GM18907 (cell line): ENCODE results near the gene HOXA3.

Experiments
- ATAC-seq: cut with Tn5 transposase; IDR thresholded peaks from one replicate; pipeline ENCODE4 v1.9.1; 2021; ENCODE audit warnings: mild to moderate bottlenecking, moderate library complexity; ENCODE audit not compliant: unreplicated experiment

The HOXA3 gene

GRCh38 chr7:27179503-27180430 lies 27.4 kb upstream of the HOXA3 start:
- no peak for ATAC-seq

- ATAC-seq, result no peak
Observed at GRCh38 chr7:27179030-27179429, 26.6 kb upstream of the HOXA3 start.

- no peak for ATAC-seq
Observed at GRCh38 chr7:27178366-27178765, 26.0 kb upstream of the HOXA3 start.

GRCh38 chr7:27177795-27178320 lies 25.5 kb upstream of the HOXA3 start:
- no peak for ATAC-seq

GRCh38 chr7:27176962-27177794 lies 24.8 kb upstream of the HOXA3 start:
- no peak for ATAC-seq

GRCh38 chr7:27176524-27176845 lies 24.1 kb upstream of the HOXA3 start:
- ATAC-seq, result no peak

- no peak for ATAC-seq
Observed at GRCh38 chr7:27175626-27176523, 23.5 kb upstream of the HOXA3 start.

GRCh38 chr7:27174874-27175625 lies 22.7 kb upstream of the HOXA3 start:
- no peak for ATAC-seq

- no peak for ATAC-seq
Observed at GRCh38 chr7:27173956-27174873, 21.8 kb upstream of the HOXA3 start, which contains the start of gene HOXA10. HOXA10 (minus strand) TSS chr7:27174320; CDS start chr7:27174306, 14 bp downstream.

- ATAC-seq, result no peak
Observed at GRCh38 chr7:27173511-27173955, 21.1 kb upstream of the HOXA3 start.

GRCh38 chr7:27172823-27173510 lies 20.6 kb upstream of the HOXA3 start:
- ATAC-seq, result no peak

- no peak for ATAC-seq
Observed at GRCh38 chr7:27172315-27172774, 20.0 kb upstream of the HOXA3 start.

GRCh38 chr7:27171637-27172314 lies 19.4 kb upstream of the HOXA3 start:
- ATAC-seq, result no peak

GRCh38 chr7:27171325-27171636 lies 18.9 kb upstream of the HOXA3 start:
- ATAC-seq, result no peak

GRCh38 chr7:27170426-27171324 lies 18.3 kb upstream of the HOXA3 start:
- ATAC-seq, result no peak

GRCh38 chr7:27169658-27170425 lies 17.5 kb upstream of the HOXA3 start:
- no peak for ATAC-seq
